GM04504 (cell line): ENCODE results near the gene SASH1.

Experiments used
- DNase-seq: peaks from one replicate; pipeline ENCODE4 v3.0.0-alpha.2; 2012; ENCODE audit warnings: low read depth

SASH1 gene

GRCh38 chr6:148342350-148343046 is at the start of gene SASH1:
TSS of gene SASH1 (plus strand) at chr6:148342838. CDS start at chr6:148343068, 230 bp downstream.
- no peak for DNase-seq

- DNase-seq = no peak
Measured at GRCh38 chr6:148293181-148293995, 49.2 kb upstream of the SASH1 start.

GRCh38 chr6:148294059-148294458 is 48.6 kb upstream of the SASH1 start:
- DNase-seq = no peak

GRCh38 chr6:148295261-148295887 is 47.3 kb upstream of the SASH1 start:
- DNase-seq = no peak

GRCh38 chr6:148296771-148297170 is 45.9 kb upstream of the SASH1 start:
- DNase-seq = no peak

- DNase-seq = no peak
Measured at GRCh38 chr6:148298683-148299082, 44.0 kb upstream of the SASH1 start.

GRCh38 chr6:148303616-148304015 is 39.0 kb upstream of the SASH1 start:
- no peak for DNase-seq

- DNase-seq = peak; percentile 47
Measured at GRCh38 chr6:148304976-148305375, 37.7 kb upstream of the SASH1 start.

GRCh38 chr6:148306286-148306685 is 36.4 kb upstream of the SASH1 start:
- DNase-seq = no peak

- no peak for DNase-seq
Measured at GRCh38 chr6:148307405-148307804, 35.2 kb upstream of the SASH1 start.

- DNase-seq = no peak
Measured at GRCh38 chr6:148309301-148309700, 33.3 kb upstream of the SASH1 start.

- no peak for DNase-seq
Measured at GRCh38 chr6:148311966-148312669, 30.5 kb upstream of the SASH1 start.

GRCh38 chr6:148313488-148313887 is 29.1 kb upstream of the SASH1 start:
- no peak for DNase-seq

GRCh38 chr6:148316308-148316707 is 26.3 kb upstream of the SASH1 start:
- no peak for DNase-seq

GRCh38 chr6:148317051-148317450 is 25.6 kb upstream of the SASH1 start:
- no peak for DNase-seq

GRCh38 chr6:148317739-148318138 is 24.9 kb upstream of the SASH1 start:
- DNase-seq = no peak

GRCh38 chr6:148322704-148323103 is 19.9 kb upstream of the SASH1 start:
- DNase-seq = no peak

- peak; percentile 53 for DNase-seq
Measured at GRCh38 chr6:148323344-148323743, 19.3 kb upstream of the SASH1 start.

GRCh38 chr6:148324297-148324985 is 18.2 kb upstream of the SASH1 start:
- no peak for DNase-seq

- no peak for DNase-seq
Measured at GRCh38 chr6:148325316-148326068, 17.1 kb upstream of the SASH1 start.
